Left renal cortex interstitium (tissue), 4 donors: ENCODE measurements around the gene DDX20. TPM values are rescaled to one million over a fixed set of nuclear protein-coding genes. Genes with fewer than 3 reads are reported as not detected.
"Not testable (repeated sequence)": the region's sequence is repeated elsewhere in the genome, so short reads cannot be mapped to it uniquely, and the experiment has no call there.

Experiments
- DNase-seq, 4 donors: peaks; one replicate each; pipeline ENCODE4 v3.0.0-alpha.2; 2013; ENCODE audit warnings: low read depth in 4 of 4, low spot score in 2 of 4, missing footprints in 1 of 4
- polyA plus RNA-seq, 4 donors: library from polyadenylated mRNA; unstranded; fragments of 120-200 nt; gene quantifications; one replicate each; pipeline ENCODE4 v1.2.1, GENCODE V29; 2013; ENCODE audit not compliant: insufficient read length in 4 of 4

DDX20 gene
- polyA plus RNA-seq, 4 donors: 19.6 to 25.1 (median 23.5) TPM

DNA sequence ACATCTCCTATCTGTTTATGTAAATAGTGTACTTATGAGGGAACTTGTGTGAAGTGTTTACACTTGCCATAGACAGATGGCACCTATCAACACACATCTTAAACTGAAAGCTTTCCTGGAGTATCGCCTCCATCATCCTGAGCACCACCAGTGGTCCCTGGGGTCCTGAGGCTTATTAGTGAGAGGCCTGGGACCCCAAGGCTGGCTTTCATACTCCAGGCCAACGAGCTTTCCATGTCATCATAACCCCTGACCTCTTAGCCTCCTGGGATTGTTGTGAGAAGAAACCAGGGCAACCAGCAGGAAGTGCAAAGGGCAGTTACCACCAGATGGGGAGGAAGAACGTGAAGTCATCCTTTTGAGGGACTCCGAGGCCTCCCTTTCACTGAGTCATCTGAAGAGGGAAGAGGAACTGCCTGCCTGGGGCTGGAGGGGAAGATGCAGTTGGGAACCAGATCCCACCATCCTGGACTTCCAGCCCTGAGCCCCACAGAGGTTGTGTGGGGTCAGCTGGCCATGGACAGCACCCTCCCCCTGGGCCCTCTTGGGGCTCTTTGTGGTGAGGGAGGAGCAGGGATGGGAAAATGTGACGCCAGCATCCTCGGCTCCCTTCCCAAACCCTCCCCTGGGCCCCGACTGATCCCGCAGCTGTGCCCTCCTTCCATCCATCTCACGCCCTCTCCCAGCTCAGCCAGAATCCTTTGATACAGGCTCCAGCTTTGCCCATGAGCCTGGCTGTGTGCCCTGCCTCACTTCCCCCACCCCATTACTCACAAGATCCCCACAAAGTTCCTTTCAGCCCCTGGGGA lies 22.3 kb upstream of the DDX20 start:
- DNase-seq: no peak

DNA sequence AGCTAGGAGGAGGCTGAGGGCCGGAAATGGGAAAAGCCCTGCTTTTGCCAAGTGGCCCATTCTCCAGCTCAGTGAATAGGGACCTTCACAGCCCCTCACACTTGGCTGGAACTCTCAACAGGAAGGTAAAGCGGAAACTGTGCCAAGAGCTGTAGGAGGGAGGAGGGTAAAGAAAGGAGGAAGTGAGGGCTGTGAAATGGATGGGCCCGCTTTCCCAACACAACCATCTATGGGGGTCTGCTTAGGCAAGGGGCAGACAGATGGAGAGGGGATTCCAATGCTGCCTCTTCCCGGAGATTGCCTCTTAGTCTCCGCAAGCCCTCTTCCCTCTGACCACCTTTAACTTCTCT lies 21.7 kb upstream of the DDX20 start:
- no peak for DNase-seq

DNA sequence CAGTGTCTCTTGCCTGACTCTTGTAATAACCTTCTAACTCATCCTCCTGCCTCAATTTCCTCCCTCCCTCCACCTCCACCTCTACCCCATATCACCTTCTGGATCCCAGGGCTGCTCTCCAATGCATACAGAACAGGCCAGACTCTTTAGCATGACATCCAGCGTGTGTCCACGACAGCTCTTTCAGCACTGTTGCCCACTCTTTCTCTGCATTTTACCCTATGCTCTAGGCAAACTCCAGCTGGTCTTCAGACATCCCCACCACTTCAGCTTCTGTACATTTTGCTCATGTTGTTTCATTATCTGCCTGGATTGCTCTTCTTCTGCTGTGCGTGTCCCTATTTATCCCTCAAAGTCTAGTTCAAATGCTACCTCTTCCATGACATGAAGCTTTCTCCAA lies 21.3 kb upstream of the DDX20 start:
- no peak for DNase-seq

DNA sequence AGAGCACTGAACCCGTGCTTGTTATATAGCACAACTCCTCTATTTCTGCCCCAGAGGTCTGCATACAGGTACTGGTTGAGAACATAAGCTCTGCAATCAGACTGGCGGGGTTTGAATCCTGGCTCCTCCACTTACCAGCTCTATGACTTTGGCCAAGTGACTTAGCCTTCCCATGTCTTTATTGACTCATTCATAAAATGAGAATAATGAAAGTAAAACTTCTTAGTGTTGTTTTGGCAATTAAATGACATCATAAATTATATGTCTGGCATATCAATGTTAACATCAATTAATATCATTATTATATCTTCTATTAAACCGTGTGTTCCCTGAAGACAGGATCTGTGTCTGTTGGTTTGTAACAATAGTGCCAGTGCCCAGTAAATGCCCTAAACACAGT lies 20.8 kb upstream of the DDX20 start:
- no peak for DNase-seq

DNA sequence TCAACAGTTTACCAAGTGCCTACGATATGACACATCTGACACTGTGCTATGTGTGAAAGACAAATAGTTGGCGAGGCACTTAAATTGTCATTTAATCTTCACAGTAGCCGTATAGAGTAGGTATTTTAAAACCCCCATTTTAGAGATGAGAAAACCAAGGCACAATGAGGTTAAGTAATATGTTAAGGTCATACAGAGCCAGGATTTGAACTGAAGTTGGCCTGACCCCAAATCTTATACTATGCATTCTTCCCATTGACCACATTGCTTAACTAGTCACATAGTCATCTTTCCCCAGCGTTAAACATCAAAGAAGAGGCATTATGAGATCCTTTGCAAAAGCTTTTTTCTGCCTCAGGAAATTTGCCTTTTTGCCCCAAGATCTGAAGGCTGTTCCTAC lies 20.4 kb upstream of the DDX20 start:
- no peak for DNase-seq

DNA sequence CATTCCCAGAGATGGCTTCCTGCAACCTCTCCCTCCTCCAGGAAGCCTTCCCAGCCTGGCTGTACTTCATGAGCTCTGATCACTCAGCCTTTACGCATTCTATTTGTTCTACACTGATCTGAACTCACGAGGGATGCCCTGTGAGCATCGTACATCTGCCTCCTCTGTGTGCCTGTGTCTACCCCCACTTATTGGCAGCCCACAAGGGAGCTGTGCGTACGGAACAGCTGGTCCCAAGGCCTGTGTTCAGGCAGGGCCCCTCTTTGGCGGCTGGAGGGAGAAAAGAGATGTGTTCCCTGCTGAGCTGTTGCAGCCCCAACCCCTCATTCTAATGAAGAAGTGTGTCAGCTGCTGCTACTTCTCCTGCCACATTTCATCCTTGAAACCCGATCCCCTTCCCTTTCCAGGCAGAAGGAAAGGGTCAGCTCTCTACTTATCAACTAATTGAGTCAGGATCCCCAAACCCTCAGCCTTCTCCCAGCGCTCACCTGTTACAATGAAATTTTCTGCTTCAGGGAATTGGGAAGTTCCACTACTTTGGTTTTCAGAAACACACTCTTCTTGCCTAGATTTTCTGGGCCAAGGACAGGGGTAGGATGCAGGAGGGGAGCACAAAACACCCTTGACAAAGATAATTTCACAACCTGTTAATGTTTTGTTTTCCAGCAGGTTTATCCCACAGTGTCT lies 19.7 kb upstream of the DDX20 start:
- no peak for DNase-seq

DNA sequence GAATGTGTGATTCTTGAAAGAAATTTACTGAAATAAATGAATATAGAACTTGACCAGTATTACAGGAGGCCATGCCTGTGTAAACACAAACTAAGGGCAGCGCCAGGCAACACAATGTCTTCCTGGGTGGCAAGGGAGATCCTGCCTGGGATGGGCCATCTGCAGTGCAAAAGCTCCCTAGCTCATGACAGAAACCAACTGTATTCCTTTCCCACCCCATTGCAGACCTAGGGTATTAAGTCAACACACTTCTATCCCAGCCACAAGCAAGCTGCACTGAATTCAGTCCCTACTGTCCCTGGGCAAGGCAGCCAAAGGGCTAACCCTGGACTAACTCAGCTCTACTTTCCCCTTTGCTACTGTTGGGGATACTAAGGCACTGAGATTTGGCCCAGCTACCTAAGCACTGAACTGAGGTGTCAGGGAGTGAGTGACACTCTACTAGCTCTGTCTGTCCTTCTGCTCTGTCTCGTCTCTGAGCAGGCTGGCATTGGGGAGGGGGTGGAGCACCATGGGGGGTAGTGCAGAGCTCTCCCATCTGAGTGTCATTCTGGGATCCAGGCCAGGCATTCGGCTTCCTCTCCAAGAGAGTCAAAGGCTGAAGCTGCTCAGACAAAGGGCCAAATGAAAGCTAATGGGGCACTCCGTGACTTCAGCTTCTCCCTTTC lies 19.0 kb upstream of the DDX20 start:
- DNase-seq: no peak

DNA sequence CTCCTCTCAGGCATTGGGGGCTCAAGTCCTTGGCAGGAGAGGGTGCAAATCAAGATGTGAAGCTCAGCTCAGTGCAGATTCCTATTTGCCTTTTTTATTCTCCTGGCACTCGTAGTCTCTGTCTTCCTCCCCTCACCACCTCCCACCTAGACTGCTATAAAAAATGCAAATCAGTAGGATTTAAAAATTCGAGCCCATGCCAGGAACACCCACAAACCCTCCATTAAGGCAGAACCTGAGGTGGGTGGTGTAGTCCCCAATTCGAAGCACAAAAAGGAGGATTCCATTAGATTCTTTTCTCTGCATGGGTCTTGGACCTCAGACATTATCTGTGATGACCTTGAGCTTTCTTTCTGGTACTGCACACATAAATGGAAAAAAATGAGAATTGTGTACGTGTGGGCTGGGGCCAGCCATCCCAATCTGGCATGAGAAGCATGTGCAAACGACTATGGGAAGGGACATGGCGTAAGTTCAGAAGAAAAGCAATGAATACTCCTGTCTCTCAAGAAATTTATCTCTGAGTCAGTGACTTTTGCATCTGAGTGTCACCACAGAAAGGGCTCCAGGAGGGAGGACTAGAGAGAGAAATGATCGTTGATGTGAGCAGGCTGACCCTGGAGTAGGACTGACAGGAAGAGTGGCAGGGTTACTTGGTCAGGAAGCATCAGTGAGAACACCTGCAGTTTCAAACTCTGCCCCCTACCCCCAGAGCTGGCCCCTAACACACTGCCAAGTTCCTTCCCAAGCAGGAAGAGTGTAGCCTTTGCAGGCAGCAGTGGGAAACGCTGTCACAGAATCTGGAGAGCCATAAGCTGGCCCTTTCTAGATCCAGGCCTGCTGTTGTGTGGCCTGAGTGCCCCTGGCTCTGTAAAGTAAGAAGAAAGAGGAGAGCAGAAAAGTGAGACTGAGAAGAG lies 18.2 kb upstream of the DDX20 start:
- no peak for DNase-seq

DNA sequence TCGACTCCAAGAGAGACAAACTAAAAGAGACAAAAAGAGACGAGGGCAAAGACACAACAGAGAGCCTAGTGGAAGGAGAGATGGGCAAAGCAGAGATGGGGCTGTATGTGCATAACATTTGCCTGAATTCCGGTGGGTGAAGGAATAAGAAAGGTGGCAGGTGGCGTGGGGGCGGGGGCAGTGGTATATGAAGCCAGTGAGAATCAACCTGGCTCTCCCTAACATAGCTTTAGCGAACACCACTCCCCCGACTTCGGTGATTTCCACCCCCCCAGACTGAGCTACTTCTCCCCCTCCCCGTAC lies 17.6 kb upstream of the DDX20 start:
- DNase-seq: no peak

DNA sequence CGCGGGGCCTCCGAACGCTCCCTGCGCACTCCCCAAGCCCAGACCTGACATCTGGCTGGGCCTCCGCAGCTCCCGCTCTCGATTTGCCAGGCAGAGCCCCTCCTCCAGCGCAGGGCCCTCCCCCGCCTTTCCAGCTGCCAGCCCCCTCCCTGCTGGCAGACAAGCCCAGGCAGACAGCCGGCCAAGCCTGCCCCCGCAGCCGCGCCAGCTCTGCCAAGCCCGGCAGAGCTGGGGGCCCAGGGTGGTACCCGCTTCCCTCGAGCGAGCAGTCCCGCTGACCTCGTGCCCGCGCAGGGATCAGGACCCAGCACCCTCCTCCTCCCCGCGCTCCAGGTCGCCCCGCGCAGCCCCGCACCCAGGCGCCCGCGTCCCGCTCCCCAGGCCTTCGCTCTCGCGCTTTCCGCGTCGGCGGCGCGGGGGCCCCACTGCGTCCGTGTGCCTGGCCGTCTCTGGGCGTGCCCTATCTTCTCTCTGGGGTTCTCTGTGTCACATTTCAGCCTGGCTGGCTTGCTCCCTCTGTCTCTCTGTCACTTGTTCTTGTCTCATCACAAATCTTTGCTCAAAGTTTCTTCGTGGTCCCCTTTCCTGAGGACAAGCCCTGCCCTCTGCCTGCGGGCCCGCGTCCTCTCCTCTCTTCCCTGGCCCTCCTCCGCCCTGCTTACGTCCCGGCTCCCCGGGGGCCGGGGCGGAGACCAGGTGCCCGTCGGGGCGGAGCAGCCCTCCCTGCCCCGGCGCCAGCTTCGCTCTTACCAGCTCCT lies 17.1 kb upstream of the DDX20 start:
- no peak for DNase-seq

DNA sequence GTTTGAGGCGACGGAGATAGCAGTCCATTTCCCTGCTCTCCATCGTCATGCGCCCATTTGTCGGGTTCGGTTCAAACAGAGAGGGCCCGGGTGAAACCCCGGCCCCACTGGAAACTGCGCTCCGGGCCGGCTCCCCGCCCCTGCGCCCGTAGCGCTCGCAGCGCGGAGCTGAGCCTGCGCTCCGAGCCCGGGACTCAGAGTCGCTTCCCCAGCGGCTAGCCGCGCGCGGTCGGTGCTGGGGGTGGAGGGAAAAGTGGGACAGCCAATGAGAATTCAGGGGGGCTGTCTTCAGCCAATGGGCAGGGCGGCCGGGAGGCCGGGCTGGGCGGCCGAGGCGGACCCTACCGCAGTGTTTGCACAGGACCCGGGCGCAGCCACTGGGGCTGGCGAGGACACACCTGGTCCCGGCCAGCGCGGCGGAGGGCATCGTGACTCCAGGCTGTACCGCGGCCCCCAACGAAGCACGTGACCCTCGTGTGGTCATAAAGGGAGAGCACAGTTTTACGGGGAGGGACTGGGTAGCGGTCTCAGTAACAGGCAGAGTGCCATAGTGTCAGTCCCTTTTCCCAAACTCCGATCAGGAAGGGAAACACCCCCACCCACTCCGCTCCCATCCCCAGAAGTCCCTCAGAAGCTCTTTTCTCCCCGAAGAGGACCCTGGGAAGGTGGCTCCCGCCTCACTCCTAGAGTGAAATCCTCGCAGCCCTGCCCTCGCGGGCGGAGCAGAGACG lies 16.3 kb upstream of the DDX20 start, which contains the start of gene INKA2:
Gene INKA2, minus strand, starts transcription at position 202 of the 731 bp plus-strand sequence. Its CDS starts 153 bp downstream, at position 49.
- peak in 1 of 4 donors; percentile 59 for DNase-seq

DNA sequence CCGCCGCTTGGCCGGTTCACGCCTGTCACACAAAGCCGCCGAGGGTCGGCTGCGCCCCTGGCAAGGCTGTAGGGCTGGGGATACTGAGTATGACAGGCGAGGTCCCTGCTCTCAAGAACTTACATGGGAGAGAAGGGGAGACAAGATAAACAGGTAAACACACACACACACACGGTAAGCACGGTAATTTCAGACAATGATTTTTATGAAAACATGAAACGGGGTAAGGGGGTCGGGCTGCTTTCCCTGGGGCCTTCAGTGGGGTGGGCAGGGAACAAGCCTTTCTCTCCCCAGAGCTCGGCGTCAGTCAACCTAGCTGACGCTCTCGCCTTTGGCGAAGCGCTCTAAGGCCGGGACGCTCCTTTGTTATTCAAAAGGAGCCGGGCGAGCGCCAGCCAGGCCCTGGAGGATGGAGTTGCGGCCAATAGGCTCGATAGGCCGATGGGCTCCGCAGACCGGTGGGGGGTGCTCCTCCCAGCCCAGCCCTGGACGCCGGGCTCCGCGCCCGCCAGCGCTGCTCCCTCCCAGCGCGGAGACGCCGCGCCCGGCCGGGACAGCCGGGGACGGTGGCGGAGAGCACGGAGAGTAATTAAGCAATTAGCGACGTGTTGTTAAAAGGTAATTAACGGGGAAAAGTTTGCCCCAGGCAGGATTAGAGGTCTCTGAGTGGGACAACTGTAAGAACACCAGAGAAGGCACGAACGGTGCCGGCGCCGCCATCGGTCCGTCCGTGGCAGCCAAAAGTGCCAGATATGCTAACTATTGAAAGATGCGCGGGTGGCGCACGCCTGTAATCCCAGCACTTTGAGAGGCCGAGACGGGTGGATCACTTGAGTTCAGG lies 15.6 kb upstream of the DDX20 start:
- DNase-seq: no peak

DNA sequence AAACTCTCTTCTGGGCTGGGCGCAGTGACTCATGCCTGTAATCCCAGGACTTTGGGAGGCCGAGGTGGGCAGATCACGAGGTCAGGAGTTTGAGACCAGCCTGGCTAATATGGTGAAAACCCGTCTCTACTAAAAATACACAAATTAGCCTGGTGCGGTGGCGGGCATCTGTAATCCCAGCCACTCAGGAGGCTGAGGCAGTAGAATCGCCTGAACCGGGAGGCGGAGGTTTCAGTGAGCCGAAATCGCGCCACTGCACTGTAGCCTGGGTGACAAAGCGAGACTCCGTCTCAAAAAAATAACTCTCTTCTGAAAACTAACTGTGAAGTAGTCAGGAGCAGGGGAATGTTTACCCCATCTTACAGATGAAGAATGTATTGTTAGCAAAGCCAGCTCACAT lies 13.4 kb upstream of the DDX20 start:
- DNase-seq: not testable (repeated sequence)

DNA sequence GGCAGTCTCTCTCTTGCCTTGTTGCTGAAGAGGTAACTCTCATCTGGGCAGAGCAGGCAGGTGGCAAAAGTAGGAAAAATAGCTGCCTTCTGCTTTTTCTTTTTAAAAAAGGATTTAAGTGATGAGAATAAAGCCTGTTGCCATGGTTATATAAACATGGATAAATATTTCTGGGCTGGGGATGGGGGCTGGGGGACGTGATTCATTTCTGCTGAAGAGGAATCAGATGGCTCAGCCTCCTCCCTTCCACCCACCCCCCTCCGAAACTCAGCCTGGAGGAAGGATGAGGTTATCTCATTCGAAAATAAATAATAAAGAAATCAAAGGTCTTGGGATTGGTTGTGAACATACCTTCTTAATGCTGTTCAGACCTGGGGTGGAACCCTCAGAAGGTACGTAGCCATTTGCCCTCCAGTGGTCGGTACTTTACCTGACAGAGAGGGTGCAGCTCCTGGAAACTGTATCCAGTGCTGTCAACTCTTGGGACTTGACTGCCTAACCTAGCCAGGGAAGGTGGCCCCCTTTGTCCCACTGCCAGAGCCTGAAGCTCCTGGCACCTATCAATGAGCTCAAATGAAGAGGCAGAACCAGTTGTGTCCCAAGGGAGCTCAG lies 12.7 kb upstream of the DDX20 start:
- DNase-seq: no peak

DNA sequence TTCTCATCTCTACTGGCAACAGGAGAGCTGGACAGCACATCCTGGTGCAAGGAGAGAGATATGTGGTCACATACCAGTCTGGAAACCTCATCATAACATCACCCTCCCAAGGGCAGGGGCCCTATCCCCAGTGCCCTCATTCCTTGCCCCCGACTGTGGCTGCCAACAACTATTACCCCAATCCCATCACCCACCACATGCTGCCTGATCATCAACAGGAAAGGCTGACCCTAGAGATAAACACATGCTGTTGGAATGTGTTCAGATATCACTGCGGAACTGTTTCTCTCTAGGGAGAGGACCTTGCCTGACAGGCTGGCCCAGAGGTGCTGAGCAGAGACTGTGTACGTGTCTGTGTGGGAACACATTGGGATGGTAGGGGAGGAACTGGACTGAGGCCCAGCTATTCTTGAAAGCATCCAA lies 12.0 kb upstream of the DDX20 start:
- DNase-seq: no peak

DNA sequence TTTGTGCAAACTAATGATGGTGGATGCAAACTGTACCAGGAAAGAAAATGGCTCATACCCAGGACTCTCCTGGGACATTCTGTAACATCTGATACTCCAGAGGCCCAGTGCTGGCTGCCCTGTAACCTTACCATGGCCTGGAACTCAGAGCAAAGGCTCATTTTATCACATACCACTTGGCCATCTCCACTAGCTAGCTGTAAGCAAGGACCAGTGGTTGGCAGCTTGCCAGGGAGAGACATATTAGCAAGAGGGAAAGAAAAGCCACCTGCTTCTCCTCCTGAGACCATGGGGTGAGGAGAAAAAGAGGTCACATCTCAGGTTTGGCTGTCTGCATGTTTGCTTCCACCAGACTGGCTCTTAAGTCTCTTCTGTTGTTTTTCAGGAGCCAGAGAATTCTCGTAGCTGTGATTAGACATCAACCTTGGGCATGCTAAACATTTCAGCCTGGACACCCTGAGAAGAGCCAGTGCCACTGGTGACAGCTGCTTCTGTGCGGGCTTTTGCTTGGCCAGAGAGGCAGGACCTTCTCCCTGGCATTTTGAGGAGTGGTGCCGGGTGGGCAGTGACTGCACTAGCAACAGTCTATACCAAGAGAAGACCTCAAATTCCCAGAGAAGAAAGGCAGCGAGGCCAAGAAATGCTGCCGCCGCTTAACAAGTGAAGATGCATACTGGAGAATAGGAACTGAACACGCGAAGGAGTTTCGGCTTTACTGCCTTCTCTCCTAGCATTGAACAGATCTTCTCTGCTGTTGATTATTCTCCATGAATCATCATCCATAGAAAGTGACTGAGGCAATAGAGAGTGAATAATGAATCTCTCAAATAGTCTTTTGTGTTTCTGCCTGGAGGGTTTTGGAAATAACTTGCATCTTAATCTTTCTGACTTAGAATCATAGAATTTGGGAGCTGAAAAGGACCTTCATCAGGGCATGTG lies 9.8 kb upstream of the DDX20 start:
- no peak for DNase-seq

DNA sequence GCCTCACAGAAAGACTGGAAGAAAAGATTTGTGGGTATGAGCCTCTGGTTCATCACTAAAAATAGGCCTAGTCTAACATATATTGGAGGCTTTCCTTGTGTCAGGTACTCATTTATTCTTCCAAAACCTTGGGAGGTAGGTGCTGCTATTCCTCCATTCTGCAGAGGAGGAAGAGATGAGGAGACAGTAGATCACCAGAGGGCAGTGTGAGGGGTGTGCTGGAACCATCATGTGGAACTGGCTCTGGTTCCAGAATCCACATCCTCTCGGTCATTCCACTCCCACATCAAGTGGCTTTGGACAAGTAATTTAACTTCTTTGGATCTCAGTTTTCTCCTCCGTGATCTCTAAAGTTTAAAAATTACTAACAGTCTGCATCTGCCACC lies 9.1 kb upstream of the DDX20 start:
- no peak for DNase-seq
